ENCODE results near the gene PEX14. TPM values are rescaled to one million over a fixed set of nuclear protein-coding genes. Genes with fewer than 3 reads are reported as not detected.
A peak's percentile ranks its signal among the peaks of the same experiment; 100 is the strongest.

PEX14 gene
- total RNA-seq, 1 donor from 2014 or later: 7.7 TPM

DNA sequence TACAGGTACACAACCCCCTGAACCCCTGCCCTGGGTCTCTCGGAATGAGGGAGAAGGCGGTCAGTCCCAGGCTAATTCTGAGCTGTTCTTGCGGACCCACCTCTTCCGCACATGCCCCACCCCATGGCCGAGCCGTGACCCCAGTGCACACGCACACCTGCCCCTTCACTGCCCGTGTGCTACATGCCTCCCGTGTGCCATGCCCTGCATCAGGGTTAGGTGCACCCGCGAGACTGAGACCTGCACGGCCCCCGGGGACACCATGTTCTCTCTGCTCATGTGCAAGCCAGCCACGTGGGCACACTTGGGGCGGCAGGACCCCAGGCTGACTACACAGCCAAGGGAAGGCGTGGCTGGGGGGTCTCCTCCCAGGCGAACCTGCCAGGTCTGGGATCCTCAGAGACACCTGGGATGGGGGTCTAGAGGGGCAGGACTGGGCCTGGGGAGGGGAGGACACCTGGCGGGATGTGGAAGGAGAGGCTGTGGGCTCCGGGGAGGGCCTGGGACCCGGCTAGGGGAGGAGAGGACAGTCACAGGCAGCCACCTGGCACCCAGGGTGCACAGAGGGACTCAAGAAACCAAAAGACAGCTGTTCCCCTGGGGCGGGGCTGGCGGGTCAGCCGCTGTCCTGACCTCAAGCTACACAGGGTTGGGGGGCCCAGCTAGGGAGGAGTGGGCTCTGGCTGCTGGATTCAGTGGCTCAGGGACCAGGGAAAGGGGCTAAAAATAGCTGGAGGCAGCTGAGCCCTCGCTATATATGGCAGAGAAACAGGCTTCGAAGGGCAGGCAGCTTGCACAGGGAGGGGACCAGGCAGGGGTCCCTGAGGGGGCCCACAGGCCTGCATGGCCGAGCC is 188.3 kb downstream of the PEX14 start:
- no peak for DNase-seq (ENCODE audit: low read depth in 2 of 2)

DNA sequence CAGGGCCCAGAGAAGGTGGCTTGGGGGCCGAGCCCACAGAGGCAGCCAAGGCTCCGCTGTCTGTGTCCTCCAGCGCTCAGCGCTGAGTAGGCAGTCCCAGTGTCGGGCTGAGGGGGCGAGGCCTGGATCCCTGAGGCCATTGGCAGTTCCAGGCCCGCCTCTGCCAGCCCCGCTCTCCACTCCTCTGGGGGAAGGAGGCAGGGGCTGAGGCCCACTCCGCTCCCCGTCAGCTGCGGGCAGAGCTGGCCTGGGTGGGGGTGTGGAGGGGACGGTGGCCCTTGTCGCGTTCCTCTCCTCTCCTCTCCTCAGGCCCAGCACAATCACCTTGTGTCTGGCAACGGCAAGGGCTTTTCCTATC is 188.9 kb downstream of the PEX14 start:
- no peak for DNase-seq (ENCODE audit: low read depth in 2 of 2)

DNA sequence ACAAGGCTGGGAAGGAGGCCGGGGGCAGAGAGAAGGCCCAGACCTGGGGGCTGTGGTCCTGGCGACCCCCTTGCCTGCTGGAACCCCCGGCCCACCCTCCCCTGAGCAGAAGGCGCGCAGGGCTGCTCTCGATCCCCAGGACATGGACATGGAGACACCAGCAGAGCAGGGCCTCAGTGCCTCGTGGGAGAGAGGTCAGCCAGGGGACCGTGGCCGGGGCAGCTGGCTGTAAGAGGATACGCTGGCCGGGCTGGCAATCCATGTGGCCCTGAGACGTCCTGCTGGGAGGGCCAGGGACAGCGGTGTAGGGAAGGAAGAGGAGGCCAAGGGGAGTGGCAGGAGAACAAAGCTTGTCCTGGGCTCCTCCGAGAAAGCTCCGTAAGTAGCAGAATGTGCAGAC is 189.5 kb downstream of the PEX14 start:
- DNase-seq (ENCODE audit: low read depth in 2 of 2): no peak

DNA sequence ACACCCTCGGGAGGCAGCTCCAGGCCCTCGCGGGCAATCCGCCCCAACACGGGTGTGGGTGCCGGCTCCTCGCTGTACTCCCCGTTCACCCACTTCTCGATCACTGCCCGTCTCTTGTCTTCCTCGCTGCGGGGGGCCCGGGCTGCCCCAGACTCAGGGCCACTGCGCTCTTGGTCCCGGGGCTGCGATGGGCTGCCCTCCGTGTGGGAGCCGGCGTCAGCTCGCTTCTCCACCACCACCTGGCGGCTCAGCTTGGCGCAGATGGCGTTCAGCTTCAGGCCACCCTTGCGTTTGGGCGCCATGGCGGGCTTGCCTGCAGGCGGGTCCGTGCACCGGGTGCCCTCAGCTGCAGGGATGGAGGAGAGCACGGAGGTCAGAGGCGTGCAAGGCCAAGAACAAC is 190.5 kb downstream of the PEX14 start:
- DNase-seq (ENCODE audit: low read depth in 2 of 2): no peak

DNA sequence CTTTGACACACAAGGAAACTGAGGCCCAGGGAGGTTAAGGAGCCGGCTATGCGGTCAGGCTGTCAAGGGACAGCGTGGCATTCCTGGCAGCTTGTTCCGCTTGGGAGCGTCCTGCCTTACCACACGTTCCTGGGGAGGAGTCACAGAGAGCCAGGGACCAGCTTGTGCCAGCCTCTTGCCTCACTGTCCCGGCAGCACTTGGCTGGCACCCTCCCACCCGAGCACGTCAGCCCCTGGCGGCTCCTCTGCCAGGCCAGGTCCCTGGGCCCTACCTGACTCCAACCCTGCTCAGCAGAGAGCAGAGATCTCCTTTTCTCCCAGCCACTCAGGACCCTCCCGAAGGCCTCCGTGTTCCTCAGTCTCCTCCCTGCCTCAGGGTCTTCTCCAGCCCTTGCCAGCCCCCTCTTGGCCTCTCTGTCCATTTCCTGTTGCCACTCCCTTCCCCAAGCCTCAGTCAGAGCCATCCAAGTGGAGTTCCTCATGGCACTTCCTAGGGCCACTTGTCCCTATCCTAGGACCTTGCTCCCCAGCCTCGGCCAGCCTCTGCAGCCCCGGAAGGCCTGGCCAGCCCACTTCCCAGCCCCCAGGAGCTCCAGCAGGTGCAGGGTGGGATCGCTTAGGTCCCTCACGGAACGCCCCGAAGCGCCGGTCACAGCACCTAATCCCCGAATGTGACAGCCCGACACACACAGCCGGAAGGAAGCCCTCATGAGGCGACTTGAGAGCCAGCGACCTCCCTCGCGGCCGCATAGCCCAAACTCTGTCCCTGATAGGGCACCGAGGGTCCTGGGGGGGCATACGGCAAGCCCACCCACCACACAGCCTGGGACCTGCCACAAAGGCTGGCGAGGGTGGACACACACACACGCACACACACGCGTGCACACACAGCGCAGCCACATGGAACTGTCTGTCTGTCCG is 191.4 kb downstream of the PEX14 start:
- DNase-seq (ENCODE audit: low read depth in 2 of 2): no peak

DNA sequence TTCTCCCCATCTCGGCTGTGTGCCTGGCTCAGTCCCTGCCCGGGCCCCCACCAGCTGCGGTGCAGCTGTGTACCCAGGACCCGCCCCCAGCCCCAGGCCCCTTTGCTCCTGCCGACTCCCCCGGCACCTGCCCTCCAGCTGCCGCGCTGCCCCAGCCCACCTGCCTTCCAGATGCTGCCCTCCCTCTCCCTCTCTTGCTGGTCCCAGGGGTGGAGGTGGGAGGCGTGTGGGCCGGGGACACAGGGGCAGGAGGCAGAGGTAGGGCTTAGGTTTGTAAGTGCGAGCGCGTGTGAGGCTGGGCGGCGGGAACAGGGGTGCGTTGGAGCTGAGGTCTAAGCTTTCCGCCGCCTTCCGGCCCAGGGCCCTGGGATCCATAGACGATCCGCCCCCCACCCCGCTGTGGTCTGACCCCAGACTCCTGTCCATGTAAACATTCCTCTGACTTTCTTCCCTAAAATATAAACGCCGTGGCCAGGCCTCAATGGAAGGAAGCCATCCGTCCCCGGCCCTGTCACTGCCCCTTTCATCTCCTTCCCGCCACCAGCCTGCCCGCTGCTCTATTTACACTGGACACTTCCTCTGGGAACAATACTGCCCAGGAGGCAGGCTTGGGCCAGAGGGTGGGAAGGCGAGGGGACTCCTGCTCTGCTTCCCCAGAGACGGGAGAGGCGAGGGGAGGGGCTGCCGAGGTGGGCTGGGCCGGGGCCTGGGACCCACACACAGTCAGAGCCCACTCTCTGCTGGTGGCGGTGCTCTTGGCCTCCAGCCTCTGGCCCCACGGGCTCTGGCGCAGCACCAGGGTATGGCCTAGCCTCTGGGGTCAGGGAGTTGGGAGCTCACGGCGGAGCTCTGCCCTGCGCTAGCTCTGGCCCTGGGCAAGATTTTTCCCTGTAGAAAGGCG is 193.4 kb downstream of the PEX14 start:
- DNase-seq (ENCODE audit: low read depth in 2 of 2): peak; percentile 50 to 66

DNA sequence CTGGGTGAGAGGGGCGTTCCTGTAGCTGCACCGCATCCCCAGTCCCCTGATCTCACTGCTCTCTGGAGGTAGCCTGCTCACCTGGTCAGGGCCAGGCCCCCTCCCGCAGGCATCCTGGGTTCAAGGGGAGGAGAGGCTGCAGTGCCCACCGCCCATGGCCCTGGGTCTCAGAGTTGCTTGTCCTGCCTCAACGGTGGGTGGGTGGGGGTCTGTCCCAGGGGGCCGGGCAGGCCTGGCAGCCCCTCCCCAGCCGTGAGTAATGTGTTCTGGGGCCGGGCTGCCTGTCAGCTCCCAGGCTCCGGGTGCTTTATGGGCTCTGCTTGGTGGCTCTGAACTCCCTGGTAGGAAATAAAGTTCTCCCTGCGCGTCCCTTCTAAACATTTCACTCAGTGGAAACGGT is 194.8 kb downstream of the PEX14 start:
- DNase-seq (ENCODE audit: low read depth in 2 of 2): no peak

DNA sequence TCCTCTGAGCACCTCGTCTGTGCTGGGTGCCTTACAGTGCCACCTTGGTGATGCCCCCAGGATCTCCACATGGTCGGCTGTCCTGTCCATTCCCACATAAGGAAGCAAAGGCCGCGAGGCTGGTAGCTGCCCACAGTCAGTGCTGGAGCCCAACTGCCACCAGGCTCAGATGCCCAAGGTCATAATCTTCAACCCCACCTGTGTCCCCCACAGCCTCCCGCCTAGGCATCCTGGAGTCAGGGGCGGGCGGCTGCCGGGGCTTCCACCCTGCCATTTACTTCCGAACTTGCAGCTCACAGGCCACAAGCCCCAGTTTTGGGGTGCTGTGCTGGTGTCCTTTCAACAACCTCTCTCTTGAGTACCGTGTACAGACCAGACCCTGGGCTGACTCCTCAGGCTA is 195.4 kb downstream of the PEX14 start:
- DNase-seq (ENCODE audit: low read depth in 2 of 2): no peak

DNA sequence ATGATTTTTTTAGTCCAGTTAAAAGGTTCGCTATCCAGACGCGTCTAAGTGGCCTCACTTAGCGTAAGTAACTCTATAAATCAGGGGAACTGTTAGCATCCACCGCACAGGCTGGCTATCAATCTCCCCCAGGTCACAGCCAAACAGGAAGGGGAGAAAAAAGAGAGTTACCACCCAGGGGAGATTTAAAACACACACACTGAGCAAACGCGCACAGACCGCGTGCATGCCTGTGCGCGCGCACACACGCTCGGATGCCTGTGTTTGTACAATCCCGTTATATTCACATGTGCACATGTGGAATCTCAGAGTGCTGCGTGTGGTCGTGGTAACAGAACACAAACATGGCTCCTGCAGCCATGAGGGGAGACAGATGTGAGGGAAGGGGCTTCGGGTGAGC is 196.3 kb downstream of the PEX14 start:
- DNase-seq (ENCODE audit: low read depth in 2 of 2): no peak

DNA sequence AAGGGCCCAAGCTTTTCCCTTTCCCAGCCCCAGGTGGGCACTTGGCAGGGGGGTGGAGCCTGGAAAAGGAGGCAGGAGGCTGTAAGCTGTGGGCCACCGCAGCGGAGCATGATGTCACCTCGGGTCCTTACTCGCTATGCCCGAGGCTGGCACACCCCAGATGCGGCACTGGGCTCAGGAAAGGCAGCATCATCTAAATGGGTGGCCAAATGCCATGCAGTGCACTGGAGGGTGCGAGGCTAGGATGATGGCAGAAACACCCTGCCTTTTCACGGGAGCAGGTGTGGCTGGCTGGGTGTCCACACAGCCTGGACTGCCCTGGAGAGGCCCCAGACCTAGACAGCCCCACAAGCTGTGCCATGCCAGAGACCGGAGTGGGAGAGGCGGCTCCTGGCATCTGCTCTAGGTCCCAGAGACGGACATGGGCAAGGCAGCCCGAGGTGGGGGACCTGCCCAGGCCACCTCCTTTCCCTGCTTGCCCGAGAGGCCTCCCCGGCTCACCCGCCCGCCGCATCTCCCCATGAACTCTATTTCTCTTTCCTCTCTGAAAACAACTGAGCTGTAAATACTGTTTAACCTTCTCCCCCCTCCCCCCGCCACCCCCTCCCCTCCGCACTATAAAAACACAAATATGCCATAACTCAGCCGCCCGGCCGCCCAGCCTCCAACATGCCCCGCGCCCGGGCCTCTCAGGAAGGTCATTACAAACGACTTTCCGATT is 197.0 kb downstream of the PEX14 start:
- peak in 1 of 2 donors; percentile 51 for DNase-seq (ENCODE audit: low read depth in 2 of 2)

DNA sequence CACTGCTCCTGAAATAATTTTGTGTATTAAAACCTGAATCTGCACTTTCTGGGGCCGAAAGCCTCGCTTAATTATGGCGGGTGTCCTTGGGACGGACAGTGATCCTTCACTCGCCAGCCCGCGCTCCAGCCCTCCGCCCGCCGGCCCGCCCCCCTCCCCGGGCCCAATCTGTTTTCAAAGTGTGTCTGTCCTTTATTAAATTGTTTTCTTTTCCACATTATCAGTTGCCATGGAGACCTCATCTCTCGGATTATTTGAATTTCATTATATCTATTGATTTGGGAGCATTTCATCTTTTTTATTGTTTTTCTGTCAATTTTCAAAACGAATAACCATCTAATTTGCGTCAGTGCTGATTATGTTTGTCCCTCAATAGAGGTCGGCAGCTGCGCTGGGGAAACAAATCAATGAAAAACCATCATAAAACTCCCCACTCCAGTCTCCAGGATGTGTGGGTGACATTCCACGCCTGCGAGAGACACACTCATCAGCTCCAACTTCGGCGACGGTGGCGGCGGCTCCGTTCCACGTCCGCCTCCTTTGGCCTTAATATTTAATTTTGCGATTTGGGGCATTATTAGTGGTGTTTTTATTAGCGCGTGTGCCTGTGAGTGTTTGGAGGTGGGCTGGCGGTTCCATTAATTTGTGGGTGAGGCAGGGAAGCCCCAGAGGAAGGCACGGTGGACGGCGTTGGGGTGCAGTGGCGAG is 197.7 kb downstream of the PEX14 start:
- DNase-seq (ENCODE audit: low read depth in 2 of 2): peak in 1 of 2 donors; percentile 40

DNA sequence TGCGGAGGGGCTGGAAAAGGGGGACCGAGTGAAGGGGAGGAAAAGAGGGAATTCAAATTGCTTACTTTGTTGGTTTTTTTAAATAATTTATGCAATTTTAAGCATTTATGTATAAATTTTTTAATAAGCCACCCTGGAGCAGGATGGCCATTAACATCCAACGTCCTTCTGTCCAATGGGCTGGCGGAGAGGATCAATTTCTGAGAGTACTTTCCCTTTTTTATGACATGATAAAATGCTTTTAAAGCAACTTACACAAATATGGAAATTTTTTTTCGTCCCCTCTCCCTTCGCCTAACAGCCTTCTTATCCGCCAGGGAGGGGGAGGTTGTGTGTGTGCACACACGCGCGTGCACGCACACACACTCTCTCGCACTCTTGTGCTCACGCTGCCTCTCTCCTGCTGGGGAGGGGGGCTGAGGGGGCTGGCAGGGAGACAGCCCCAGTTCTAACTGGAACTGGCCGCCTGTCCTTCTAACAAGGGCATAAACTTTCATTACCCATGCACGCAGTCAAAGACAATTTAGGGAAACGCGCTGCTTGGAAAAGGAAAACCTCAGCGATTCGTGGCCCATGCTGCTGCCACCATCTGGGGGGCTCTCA is 198.5 kb downstream of the PEX14 start:
- DNase-seq (ENCODE audit: low read depth in 2 of 2): no peak

DNA sequence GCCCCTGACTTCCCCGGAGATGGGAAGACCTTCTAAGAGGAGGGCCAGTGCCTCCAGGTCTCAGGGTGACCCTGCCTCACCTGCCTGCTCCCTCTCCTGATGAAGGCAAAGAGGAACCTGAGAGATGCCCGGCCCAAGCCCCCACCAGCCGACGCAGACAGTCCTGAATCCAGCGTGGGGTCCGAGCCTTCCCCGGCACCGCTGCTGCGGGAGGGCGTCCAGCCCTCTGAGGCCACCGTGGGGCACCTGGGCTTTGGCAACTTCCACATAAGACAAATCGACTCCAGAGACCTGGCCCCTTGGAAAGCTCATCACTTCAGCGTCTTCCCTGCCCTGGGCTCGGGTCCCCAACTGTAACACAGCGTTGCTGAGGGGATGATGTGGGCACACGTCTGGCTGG is 199.5 kb downstream of the PEX14 start:
- no peak for DNase-seq (ENCODE audit: low read depth in 2 of 2)

DNA sequence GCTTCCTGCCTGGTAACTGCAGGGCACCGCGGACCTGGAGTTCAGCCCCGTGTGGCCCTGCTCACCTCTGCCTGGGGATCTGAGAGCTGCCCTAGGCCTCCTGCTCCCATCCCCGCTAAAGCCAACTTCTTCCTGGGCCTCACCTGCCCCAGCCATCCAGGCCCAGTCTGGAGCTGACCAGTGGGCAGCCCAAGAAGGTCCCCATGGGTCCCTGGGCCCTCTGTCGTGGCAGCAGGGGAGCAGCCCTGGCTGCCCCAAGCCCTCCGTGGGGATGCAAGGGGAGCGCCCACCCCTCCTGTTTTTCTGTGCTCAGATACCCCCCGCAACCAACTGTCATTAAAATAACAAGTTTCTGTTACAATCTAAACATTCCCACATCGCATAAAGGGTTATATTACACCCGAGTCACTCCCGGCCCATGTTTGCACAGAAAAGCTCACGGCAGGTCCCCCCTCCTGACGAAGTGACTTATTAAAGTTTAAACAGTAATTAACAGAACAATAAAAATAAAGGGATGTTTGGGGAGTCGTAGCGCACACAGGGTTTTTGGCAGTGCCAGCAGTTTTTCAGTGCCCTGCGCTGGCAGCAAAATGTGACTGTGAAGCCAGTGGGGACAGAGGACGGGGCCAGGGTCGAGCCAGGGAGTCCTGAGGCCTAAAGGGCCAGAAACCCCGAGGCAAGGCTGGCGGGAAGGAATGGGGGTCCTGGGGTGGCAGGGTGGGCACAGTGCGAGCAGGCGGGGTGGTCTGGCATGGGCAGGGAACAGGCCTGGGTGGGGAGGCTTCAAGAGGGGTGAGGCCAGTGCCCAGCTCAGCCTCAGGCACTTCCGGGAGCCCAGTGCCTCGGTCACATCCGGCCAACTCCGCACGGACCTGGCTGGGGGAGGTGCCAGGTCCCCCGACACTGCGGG is 200.2 kb downstream of the PEX14 start:
- no peak for DNase-seq (ENCODE audit: low read depth in 2 of 2)

DNA sequence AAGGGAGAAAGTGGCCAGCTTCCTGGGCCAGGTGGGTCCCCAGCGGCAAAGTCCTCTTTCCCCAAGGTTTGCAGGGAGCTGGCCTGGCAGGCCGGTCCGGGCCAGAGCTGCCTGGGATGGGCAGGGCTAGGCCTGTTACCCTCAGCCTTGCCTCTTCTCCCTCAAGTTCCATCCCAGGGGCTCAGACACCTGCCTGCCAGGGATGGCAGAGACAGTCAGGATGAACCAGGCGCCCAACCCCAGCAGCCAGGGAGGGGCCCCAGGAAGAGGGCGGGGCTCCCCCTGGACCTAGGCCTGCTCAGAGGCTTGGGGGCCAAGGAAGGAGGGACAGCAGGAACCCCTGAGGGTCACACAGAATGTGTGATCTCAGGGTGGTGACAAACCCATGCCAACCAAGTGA is 201.1 kb downstream of the PEX14 start:
- no peak for DNase-seq (ENCODE audit: low read depth in 2 of 2)

DNA sequence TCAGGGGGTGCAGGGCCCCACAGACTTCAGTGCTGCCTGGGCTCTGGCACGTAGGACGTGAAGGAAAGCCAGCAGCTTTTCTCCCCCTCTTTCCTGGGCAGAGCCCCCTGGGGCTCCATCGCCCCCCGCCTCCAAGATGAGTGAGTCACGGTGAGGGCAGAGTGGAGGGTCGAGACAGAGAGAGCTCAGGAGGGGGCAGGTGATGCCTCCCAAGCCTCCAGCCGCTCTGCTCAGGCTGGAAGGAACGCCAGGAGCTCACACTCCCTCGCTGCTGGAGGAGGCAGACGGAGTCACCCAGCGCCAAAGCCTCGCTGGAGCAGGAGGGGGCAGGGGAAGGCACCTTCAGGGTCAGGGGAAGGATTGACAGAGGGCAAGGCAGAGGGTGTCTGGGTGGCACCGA is 202.2 kb downstream of the PEX14 start:
- DNase-seq (ENCODE audit: low read depth in 2 of 2): no peak

DNA sequence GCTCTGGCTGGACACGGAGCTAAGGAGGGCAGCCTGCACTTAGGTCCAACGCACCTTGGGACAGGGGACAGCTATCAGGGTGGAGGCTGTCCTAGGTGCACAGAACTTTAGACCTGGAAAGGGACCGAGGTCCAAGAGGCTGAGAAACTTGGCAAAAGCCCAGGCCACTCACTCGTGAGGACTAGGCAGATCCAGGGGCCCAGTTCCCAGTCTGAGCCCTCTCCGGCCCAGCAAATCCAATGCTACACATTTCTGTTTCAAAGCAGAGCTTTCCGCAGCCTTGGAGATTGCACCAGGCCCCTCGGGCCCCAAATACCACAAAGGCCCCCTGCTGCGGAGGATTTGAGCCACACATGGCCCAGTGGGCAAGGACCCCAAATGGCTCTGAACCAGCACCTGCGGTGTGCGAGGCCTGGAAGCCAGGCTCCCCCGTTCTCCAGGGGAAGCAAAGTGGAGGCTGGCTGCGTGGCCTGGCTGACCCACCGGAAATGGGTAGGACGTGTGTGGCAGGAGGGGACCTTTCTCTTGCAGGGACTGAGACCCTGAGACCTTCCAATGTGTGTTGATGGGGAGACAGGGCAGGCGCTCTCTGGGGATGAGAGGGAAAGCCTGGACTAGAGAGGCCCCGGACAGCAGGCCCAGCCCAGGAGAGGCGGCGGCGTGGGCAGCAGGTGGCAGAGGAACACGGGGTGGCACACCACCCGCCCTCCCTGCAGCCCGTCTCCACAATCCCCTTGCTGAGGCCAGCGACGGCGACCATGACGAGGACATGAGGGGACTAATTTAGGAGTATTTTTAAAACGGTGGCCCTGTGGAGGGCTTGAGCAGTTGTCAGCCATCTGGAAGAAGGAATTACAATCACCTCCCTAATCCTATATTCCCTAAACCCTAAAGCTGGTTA is 203.0 kb downstream of the PEX14 start:
- no peak for DNase-seq (ENCODE audit: low read depth in 2 of 2)

DNA sequence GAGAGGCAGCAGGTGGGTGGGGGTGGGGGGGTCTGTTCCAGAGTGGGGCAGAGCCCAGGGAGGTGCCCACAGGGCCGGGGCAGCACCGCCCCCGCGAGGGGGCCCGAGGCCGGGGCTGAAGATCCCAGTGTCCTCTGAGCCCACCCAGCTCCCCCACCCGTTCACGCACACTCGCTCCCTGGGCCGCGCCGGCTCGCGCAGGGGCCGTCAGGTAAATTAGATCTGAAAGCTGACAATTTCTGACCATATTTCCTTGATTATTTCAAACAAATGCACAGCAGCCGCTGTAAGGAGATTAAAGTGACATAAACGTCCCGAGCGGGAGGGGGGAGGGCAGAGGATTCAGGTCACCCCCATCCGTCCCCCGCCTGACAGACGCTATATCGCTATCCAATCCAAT is 203.7 kb downstream of the PEX14 start:
- DNase-seq (ENCODE audit: low read depth in 2 of 2): no peak

Data from lung microvascular endothelial cell (primary cell).